NB4 (cell line): Measurements from ENCODE around the gene INCA1.

ENCODE experiments used
- DNase-seq: peaks from one replicate; pipeline ENCODE4 v3.0.0; 2010; ENCODE audit warnings: low read depth
- H3K4me3 ChIP-seq: one replicate; pipeline ENCODE4 v1.5.1; 2011; ENCODE audit warnings: mild to moderate bottlenecking, low read depth, low read length, moderate library complexity
- MYC ChIP-seq: IDR thresholded peaks from 2 replicates; pipeline ENCODE4 v1.6.1; 2011; ENCODE audit warnings: low read depth, low read length
- POLR2A ChIP-seq: IDR thresholded peaks from 2 replicates; pipeline ENCODE4 v1.6.1; 2011; ENCODE audit warnings: mild to moderate bottlenecking; ENCODE audit not compliant: insufficient read length; ENCODE audit errors: extremely low read depth
- TF ChIP-seq, protein P1 (sequence below): IDR thresholded peaks from one replicate; pipeline ENCODE4 v1.5.1; 2012; ENCODE audit warnings: low read depth, low read length
- TF ChIP-seq, protein P2 (sequence below): IDR thresholded peaks from 2 replicates; pipeline ENCODE4 v1.6.1; 2011; ENCODE audit warnings: low read depth, low read length

The INCA1 gene

DNA sequence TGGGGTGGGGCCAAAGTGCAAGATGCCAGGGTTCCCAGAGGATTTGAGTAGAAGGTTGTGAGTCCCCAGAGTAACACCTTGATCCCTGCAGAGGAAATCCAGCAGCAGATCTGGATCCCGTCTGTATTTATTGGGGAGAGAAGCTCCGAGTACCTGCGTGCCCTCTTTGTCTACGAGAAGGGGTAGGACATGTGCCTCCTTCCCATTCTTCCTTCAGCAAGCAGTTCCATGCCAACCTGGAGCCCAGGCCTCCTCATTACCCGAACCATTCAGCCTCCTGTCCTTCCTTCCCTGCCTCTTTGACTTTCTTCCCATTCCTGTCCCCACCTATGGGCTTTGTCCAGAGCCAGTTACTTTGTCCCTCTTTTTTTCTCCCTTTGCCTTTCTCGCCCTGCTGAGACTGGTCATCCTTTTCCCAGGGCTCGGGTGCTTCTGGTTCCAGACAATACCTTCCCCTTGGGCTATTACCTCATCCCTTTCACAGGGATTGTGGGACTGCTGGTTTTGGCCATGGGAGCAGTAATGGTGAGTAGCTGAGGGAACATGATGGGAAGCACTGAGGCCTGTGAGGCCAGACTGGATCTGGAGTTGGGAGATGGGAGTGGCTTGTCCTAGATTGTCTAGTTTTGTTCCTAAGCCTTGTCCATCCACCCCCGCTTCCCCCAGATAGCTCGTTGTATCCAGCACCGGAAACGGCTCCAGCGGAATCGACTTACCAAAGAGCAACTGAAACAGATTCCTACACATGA, 54.4 kb downstream of the INCA1 start:
- no peak for DNase-seq
- H3K4me3 ChIP-seq: peak overlapping the region; percentile 1
- TF ChIP-seq, protein P1, sequence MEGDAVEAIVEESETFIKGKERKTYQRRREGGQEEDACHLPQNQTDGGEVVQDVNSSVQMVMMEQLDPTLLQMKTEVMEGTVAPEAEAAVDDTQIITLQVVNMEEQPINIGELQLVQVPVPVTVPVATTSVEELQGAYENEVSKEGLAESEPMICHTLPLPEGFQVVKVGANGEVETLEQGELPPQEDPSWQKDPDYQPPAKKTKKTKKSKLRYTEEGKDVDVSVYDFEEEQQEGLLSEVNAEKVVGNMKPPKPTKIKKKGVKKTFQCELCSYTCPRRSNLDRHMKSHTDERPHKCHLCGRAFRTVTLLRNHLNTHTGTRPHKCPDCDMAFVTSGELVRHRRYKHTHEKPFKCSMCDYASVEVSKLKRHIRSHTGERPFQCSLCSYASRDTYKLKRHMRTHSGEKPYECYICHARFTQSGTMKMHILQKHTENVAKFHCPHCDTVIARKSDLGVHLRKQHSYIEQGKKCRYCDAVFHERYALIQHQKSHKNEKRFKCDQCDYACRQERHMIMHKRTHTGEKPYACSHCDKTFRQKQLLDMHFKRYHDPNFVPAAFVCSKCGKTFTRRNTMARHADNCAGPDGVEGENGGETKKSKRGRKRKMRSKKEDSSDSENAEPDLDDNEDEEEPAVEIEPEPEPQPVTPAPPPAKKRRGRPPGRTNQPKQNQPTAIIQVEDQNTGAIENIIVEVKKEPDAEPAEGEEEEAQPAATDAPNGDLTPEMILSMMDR: no peak
- no peak for TF ChIP-seq POLR2A
- TF ChIP-seq MYC: no peak
- TF ChIP-seq, protein P2, sequence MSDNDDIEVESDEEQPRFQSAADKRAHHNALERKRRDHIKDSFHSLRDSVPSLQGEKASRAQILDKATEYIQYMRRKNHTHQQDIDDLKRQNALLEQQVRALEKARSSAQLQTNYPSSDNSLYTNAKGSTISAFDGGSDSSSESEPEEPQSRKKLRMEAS: no peak

DNA sequence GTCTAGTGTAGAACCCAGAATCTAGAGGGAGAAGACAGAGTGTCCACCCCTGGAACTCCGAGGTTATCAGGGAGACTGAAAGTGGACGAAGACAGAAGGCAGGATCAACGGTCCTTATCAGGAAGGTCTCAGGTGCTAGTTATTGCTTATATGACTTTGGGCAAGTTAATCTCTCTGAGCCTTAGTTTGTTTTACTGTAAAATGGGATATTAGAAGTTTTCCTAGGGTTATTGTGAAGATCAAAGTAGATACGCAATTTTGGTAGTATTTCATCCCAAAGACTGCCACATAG, 56.1 kb downstream of the INCA1 start:
- peak overlapping the region; percentile 84 for H3K4me3 ChIP-seq
- TF ChIP-seq, protein P1: no peak
- TF ChIP-seq, protein P2: no peak
- TF ChIP-seq POLR2A (no peak), MYC (no peak)
- DNase-seq: no peak

DNA sequence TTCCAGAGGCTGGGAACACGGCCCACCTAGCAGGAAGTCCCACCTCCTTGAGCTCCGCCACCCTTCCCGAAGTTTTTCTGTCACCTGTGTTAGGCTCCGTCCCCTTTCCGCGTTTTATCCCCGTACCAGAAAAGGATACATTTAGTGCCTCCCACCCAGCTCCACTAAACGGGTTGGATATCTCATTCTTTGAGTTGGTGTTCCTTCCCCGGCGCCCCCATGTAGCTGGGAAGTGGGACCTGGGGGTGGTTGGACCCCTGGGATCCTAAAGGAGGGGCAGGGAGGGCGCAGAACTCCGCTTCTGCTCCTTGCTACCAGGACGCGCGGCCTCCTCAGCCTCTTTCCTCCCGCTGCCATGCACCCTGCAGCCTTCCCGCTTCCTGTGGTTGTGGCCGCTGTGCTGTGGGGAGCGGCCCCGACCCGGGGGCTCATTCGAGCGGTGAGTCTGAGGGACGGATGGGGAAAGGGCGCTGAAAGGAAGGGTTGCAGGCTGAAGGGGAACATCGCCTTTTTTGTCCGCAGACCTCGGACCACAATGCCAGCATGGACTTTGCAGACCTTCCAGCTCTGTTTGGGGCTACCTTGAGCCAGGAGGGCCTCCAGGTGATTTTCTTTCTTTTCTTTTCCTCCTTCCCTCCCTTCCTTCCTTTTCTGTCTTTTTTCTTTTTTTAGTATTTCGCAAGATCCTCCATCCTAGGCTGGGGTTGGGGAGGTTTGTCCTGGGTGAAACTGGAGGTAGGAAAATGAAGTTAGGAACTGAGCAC, 56.6 kb downstream of the INCA1 start:
- peak; percentile 59 for DNase-seq
- TF ChIP-seq POLR2A (no peak), MYC (no peak)
- TF ChIP-seq, protein P1: no peak
- TF ChIP-seq, protein P2: no peak
- peak overlapping the region; percentile 84 for H3K4me3 ChIP-seq

DNA sequence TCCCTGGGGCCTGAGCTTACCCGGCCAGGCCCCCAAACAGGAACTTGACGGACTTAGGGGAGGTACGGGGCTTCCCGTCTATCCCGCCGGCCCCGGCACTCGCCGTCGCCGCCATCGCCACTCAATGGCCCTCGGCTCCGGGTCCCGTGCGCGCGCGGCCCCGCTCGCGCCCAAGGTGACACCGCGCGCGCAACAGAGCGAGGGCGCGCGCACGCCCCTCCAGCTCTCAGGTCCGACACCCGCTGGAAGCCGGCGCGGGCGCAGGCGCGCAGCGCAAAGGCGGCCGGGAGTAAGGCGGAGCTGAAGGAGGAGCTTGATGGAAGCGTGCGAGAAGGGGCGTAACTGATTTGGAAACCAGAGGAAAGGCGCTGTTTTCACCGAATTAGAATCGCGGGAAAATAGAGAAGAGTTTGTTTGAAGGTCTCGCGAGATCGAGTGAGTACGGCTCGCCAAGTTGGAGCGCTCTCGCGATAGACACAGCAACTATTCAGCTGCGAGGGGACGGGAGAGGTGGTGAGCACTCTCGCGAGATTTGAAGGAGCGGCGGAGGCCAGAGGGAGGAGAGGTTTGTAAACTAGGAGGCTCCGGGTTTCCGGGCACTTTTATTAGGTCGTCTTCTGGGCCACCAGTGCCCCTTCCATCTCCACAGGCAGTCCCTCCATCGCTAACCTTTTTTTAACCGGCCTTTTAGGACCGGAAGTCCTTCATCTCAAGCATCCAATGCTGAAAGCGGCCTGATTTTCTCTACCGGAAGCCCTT, 57.3 kb downstream of the INCA1 start, which contains the start of the genes RNF167 and SLC25A11:
Gene RNF167 (plus strand): TSS at position 473 of the 759 bp plus-strand sequence. CDS start 642 bp downstream, outside the sequence.
Gene SLC25A11 (minus strand): TSS at position 251 of the 759 bp plus-strand sequence. CDS start 136 bp downstream, at position 115.
- TF ChIP-seq, protein P2: peak; percentile 4; the same call in 1 of the 2 replicates
- peak; percentile 76 for TF ChIP-seq POLR2A
- TF ChIP-seq MYC: no peak; the same call in 1 of the 2 replicates
- TF ChIP-seq, protein P1: no peak
- DNase-seq: peak; percentile 98
- peak within 1 kb of the TSS; percentile 88 for H3K4me3 ChIP-seq

DNA sequence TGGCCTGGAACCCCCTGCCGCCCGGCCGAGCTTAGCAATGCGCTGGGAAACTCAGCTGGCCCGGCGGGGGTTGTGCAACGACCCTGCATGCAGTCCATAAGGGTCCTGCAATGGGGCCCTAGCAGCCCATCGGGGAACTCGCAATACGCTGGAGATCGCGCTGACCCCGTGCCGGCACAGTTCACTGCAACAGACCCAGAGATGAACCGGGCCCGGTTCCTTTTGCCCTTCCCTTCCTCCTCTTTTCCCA, 57.9 kb downstream of the INCA1 start:
- no peak for DNase-seq
- TF ChIP-seq POLR2A: no peak
- TF ChIP-seq, protein P2: no peak
- TF ChIP-seq MYC: no peak
- TF ChIP-seq, protein P1: no peak
- peak overlapping the region; percentile 88 for H3K4me3 ChIP-seq
